ENCODE data around the gene AGBL4.

Gene AGBL4

DNA sequence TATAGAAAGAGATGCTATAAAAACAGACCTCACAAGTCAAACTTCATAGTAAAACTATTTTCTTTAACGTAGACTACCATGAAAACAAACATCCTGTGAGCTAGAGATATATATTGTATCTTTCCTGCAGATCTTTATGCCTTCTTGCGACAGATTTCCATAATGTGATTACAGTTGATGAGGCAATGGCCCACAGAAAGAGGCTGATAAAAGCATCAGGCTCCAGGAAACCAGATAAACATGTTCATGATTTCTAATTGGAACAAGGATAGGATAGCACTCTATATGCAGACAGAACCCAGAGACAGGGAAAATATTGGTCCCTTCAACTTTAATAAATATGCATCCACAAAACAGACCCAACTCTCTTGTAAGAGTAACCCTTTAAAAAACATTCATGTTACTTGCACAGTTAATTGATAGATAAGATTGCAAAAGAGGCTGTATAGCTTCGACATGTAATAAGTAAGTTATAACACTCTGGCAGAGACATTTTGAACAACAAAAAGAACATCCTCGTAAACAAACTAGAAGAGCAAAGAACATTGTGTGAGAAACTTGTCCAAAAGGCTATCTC lies 329.4 kb downstream of the AGBL4 start:
- DNase-seq: no peak

DNA sequence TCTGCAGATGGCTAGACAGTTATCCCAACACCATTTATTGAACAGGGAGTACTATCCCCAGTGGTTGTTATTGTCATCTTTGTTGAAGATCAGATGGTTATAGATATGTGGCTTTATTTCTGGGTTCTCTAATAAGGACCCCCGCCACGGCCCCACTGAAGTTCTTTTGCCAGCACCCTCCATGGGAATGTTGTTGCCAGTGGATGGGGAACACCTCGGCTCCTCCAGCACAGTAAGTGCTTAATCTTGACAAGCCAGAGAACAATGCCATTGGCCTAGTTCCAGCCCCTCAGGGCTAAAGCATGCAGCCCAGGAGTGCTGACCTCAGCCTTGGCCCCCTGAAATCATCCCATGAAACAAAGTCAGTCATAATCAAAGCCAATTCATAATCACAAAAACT lies 337.6 kb downstream of the AGBL4 start:
- DNase-seq: peak; percentile 60

DNA sequence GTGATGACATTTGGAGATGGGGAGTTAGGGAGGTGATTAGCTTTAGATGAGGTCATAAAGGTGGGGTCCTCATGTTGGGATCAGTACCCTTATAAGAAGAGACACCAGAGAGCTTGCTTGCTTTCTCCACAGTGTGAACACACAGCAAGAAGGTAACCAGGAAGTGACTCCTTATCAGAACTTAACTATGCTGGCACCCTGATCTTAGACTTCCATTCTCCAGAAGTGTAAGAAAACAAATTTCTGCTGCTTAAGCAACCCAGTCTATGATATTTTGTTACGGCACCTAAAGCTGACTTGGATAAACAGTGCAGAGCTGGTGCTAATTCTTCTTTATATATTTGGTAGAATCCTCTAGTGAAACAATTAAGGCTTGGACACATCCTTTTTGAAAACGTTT lies 346.0 kb downstream of the AGBL4 start:
- DNase-seq: no peak

DNA sequence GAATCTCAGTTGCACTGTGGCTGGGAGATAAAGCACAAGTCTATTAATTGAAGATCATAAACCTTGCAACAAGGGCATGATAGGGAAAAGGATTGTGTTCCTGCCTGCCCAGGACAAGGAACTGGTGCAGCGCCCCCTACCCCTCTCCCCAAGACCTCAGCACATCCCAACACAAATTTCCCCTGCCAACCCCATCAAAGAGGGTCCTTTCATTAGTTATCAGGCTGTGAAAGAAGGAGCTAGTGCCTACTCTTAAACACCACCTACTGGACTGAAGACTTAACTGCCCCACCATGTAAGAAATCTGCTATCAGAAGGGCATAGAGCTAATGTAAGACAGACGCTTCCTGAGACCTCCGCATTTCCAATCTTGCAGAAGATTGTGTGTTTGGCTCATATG lies 372.6 kb downstream of the AGBL4 start:
- no peak for DNase-seq

DNA sequence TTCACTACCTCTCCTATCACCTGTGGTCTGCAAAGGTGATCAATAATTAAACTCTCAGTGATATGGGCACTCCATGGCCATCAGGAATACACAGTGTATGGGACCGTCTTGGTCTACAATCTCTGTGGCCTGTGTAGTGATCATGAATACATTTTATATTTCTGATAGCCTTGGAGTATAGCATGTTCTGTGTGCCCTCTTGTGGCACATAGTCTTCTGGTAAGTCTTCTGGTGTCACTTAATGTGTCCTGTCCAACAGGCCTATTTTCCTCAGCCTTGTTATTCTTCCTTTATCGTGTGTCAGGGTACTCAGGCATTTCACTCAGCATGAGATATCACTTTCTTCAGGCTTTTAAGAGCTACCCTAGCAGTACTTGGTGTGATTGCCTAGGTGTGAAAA lies 393.6 kb downstream of the AGBL4 start:
- no peak for DNase-seq

DNA sequence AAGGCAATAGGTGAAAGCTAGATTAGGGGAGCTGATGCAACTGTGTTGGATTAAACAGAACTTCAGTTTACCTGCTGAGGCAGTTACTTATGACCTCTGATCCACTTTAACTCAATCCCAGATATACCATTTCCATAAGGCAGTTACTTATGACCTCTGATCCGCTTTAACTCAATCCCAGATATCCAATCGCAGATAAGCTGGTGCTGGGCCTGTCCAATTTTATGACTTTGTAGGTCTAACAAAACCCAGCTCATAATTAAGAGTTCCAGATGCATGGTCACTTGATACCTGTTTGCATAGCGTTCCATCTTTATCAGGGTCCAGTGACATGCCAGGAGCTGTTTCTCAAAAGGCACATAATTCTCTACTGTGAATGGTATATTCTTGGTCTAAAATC lies 396.0 kb downstream of the AGBL4 start:
- no peak for DNase-seq

DNA sequence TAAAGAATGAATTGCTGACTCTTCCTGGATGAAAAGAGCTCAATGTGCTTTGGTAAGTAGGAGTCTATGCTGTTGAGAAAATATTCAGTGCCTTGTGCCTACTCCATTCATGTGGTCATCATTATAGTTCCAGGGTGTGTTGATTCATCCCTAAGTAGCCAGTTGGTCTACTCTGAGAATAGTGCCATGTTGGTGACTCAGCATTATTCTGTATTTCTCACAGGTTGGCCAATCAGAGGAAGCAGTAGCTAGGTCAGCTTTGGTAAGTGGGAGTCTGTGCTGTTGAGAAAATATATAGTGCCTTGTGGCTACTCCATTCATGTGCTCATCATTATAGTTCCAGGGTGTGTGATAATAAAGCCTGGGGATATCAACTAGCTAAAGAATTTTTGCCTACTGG lies 397.3 kb downstream of the AGBL4 start:
- DNase-seq: no peak

DNA sequence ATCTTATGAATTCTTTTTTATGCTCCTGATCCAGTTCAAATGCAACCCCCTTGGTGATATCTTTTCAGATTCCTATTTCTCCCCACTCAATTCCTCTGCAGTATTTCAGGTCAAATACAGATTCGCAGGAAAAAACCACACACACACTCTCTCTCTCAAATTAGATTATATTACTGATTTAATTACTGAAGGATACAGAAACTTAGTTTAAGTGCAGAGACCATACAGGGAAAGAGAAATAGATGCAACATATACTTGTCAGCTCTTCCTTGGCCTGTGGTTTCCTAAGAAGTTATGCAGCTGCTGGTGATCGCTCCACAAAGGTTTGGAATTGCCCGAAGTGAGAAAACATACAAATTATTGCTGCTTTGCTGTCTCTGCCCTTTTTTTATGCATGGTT lies 400.9 kb downstream of the AGBL4 start:
- DNase-seq: no peak

DNA sequence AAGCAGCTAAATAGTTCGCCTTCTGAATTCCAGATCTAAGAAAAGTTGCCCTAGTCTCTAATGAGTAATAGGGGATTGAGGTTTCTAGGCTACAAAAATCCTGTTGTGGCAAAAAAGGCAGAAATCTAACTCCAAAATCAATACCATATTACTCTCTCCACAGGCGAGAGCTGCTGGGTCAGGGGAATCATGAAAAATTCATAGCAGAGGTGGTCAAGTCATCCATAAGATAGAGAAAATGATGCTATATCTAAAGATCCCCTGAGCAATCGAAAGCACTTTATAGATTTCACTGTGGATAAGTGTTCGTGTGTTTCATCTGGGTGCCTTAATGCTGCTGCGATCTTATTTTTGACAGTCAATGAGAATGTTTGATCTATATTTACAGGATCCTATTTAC lies 417.7 kb downstream of the AGBL4 start:
- no peak for DNase-seq

DNA sequence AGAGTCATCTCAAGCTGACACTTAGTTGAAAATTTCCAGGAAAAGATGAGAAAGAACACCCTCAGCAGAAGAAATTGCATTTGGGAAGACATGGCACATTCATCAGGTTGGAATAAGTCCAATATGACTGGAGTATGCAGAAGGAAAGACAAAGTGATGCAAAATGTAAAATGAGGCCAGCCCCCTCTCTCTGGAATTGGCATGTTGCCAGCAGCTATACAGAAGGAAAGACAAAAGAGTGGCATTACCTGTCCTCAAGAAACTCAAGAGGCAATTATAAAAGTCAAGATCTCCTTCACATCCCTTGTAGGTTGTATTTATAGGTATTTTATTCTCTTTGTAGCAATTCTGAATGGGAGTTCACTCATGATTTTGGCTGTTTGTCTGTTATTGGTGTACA lies 426.3 kb downstream of the AGBL4 start:
- DNase-seq: peak; percentile 73

DNA sequence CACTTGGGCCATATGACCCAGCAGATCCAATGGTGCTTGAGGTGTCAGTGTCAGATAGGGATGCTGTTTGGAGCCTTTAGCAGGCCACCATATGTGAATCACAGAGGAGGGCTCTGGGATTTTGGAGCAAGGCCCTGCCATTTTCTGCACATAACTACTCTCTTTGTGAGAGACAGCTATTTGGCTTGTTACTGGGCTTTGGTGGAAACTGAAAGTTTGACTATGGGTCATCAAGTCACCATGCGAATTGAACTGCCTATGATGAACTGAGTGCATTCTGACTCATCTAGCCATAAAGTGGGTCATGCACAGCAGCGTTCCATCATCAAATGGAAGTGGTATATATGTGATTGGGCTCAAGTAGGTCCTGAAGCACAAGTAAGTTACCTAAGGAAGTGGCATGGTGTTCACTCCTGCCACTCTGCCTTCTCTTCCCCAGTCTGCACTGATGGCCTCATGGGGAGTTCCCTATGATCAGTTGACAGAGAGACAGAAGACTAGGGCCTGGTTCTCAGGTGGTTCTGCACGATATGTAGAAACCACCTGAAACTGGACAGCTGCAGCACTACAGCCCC lies 447.3 kb downstream of the AGBL4 start:
- DNase-seq: no peak

DNA sequence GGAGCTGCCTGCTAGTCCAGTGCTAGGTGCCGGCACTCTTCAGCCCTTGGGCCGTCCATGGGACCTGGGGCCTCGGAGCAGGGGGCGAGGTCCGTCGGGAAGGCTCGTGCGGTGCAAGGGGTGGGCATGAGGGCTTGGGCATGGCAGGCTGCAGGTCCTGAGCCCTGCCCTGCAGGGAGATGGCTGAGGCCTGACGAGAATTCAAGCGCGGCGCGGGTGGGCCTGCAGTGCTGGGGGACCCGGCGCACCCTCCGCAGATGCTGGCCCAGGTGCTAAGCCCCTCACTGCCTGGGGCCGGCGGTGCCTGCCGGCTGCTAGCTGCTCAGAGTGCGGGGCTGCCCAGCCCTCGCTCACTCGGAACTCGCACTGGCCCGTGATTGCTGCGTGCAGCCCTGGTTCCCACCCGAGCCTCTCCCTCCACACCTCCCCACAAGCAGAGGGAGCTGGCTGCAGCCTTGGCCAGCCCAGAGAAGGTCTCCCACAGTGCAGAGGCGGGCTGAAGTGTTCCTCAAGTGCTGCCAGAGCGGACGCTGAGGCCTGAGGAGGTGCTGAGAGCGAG lies 467.0 kb downstream of the AGBL4 start:
- no peak for DNase-seq

DNA sequence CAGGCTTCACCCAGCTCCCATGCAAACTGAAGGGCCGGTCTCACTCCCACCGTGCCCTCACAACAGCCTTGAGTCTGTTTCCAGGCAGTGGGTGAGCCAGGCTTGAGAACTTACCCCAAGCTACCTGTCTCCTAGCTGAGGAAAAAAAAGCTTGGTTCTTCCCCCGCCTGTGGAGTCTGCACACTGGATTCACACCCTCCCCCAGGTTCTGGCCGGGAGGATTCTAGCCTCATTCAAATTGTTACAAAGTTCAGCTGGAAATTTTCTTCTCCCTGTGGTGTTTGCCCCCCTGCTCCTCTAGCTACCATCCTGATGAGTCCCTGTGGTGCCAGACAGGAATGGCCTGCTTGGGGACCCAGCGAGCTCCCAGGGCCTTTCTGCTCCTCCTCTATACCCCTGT lies 471.7 kb downstream of the AGBL4 start:
- no peak for DNase-seq

DNA sequence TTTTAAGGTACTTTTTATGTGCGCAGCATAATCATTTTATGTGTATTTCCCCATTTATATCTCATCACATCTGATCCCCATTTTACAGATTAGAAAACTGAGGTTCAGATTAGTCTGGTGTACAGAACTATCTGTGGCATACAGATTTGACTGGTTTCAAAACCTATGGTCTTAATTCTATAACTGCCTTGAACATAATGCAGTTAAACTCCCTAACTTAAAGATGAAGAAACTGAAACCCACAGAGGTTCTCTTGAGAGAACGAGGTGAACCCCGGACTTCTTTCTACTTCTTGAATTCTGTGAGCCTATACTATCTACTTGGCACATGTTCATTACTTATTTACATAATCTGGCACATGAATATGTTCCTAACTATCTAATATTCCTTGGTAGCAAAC lies 479.1 kb downstream of the AGBL4 start:
- no peak for DNase-seq

DNA sequence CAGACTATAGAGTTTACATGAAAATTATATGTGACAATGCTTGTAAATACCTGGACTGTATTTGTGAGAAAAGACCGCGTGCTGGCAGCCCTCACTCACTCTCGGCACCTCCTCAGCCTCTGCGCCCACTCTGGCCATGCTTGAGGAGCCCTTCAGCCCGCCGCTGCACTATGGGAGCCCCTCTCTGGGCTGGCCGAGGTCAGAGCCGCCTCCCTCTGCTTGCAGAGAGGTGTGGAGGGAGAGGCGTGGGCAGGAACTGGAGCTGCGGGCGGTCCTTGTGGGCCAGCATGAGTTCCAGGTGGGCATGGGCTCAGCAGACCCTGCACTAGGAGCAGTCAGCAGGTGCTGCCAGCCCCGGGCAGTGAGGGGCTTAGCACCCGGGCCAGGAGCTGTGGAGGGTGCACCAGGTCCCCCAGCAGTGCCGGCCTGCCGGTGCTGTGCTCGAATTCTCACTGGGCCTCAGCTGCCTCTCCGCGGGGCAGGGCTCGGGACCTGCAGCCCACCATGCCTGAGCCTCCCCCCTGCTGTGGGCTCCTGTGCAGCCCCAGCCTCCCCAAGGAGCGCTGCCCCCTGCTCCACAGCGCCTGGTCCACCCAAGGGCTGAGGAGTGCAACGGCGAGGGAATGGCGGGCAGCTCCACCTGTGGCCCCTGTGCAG lies 482.5 kb downstream of the AGBL4 start:
- DNase-seq: no peak

DNA sequence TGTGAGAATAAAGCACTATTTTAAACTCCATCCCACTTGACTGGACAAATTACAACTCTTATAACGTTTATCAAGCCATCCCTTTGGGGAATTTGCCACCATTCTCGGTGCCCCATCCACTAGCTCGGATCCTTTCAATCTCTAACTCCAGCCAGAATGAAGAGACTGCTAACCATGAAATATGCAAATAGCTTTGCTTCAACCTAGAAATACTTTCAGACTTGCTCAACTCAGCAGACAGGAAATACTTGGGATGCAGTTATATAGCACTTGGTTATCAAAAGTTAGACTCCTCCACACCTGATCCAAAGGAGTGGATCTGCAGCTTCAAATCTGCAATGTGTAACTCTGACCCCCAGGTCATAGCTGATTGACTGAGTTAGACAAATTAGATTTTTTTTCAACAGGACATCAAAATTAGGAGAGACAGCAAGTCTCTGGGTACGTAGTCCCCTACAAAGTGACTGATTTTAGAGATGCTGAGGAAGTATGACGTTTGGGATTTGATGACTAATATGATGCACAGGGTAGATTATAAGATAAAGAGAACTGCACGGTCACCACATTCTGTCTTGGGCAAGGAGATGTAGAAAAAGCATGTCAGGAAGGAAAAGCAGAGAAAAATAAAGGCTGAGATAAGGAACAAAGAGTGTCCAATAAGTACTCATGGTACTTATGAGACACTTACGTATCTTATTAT lies 496.0 kb downstream of the AGBL4 start:
- no peak for DNase-seq

DNA sequence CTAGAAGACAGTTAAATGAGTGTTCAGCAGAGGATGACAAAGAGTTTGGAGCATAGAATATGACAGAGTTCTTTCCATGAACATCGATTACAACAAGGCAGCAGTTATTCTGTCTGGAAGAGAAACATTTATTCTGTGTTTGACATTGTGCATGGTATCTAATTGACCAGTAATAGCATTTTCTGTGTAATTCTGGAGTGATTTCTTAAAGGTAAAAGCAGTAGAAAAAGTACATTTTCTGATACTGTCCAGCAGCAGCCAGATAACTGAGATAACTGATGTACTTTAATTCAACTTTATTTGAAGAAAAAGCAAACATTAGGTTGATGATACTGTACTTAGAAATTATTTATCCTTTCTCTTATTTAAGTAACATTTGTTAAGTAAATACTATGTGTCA lies 497.1 kb downstream of the AGBL4 start:
- no peak for DNase-seq

DNA sequence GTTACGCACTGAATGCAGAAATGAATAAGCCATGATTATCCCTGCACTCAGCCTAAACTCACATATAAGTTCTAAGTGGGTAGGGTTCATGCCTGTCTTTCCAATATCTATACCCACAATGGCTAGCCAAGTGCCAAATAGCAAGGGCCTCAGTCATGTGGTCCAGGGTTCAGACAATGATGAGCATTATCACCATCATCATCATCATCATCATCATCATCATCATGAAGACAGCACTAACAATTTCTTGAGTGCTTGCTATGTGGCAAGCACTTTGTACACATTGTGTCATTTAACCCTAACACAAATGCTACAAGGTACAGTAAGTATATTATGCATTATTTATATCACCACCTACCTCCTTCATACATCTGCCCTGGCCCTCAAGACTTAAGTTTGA lies 500.0 kb downstream of the AGBL4 start:
- DNase-seq: no peak

DNA sequence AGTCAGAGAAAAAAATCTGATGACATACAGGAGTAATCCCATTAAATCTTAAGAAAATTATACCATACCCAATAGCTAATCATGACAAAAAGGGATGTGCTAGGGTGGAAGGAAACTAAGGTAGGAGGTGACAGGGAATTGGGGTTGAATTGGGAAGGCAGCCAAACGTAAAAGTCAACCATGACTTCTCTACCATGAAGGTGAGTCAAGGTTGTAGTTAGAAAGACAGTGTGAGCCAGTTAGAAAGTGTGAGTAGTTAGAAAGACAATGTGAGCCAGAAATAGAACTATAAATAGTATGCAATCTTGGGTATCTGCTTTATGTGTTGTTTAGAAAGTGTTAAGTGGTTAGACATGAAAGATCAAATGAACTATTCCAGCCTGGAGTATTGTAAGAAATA lies 556.8 kb downstream of the AGBL4 start:
- no peak for DNase-seq

DNA sequence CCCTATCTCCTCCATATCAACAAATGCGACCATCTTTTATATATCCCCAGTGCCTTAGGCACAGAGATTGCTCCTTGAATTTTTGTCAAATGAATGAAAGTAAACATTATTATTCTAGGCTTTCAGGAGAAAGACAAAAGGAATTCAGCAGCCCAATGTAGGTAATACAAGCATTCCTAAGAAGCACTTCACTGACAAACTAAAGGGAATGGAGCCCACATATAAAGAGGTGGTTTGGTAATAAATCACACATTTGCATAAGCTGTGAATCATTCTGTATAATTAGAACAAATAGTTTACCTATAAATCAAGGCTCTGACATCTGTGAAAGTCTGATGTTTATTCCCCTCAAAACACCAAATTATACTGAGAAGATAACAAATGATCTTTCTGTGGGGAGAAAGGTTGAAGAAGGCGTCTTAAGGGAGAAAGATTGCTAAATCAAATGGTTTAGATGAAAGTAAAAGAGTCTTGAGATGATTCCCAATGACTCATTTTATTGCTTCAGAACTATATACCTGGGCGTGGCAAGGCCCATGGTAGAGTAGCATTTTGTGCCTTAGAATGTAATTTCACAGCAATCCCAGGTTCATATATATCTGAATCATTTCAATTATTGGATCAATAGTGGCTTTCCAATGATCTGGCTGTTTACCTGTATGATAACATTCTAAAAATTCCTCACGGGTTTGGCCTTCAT lies 558.1 kb downstream of the AGBL4 start:
- no peak for DNase-seq

DNA sequence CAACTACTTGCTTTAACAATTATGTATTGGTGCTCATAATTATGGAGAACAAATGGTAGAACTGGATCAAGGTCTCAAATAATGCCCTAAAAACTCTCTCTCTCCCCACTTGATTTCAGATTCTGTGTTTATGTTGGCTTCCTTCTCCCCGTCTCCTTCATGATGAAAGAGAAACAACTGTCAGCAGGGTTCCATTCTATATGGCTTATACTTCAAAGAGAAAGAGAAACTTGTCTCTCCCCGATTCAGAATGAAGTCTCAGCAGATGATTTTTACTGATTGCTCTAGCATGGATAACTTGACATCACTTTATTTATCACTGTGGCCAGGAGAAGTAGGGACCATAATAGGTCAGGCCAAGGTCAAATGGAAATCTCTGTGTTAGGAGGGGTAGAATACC lies 575.6 kb downstream of the AGBL4 start:
- no peak for DNase-seq

DNA sequence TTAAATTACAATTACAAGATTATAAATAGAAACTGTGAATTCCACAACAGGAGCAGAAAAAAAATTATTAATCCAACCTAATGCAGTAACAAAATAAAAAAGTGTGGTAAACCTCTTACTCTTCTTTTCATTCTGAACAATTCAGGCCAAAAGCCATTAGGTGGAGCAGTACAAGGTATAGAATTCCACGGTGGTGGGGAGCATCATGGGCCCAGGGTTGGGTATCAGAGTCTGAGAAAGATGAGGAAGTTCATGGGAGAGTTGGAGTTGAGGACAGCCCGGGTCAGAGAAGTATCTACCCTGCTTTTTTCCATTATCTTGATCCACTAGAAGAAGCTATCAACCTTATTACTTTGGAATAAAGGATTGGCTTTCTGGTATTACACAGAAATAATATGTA lies 586.9 kb downstream of the AGBL4 start:
- no peak for DNase-seq

DNA sequence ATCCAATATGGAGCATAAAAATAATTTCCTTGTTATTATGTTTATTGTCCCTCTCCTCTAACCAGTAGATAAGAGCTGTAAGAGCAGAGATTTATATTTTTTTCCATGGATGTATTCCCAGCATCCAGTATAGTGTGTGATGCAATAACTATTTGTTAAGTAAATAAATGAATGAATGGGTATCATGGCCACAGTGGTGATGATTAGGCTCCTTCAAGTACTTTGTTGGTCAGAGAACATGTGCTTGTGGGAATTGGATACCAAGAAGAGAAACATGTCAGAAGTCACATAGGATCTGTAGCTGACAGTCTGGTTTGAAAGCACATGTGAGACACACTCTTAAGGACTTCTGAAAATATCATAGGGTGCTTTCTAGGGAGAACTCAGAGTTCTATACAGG lies 588.5 kb downstream of the AGBL4 start:
- DNase-seq: peak; percentile 96
